Skeletal muscle tissue (tissue), 4 donors: ENCODE measurements around the gene OPTN. TPM values are rescaled to one million over a fixed set of nuclear protein-coding genes. Genes with fewer than 3 reads are reported as not detected.
A peak's percentile ranks its signal among the peaks of the same experiment; 100 is the strongest.
"Not testable (repeated sequence)": the region's sequence is repeated elsewhere in the genome, so short reads cannot be mapped to it uniquely, and the experiment has no call there.

ENCODE experiments used
- H3K27ac ChIP-seq: one replicate; pipeline ENCODE4 v1.7.0; 2013; ENCODE audit warnings: mild to moderate bottlenecking, low read depth, low read length, inconsistent platforms
- H3K27me3 ChIP-seq, 3 donors: one replicate each; pipeline ENCODE4 v1.7.0; 2013; ENCODE audit warnings: low read length in 3 of 3; ENCODE audit not compliant: control insufficient read depth in 3 of 3, insufficient read depth in 3 of 3
- H3K36me3 ChIP-seq, 3 donors: one replicate each; pipeline ENCODE4 v1.7.0; 2013; ENCODE audit warnings: low read length in 3 of 3; ENCODE audit not compliant: control insufficient read depth in 3 of 3, insufficient read depth in 3 of 3
- H3K4me1 ChIP-seq, 3 donors: one replicate each; pipeline ENCODE4 v1.7.0; 2013; ENCODE audit warnings: low read length in 3 of 3, mild to moderate bottlenecking in 3 of 3; ENCODE audit not compliant: control insufficient read depth in 3 of 3, insufficient read depth in 3 of 3
- H3K4me3 ChIP-seq, 3 donors: one replicate each; pipeline ENCODE4 v1.7.0; 2013; ENCODE audit warnings: low read length in 3 of 3
- H3K9ac ChIP-seq, 3 donors: one replicate each; pipeline ENCODE4 v1.7.0; 2013; ENCODE audit warnings: low read length in 3 of 3, mild to moderate bottlenecking in 3 of 3, moderate library complexity in 2 of 3, low read depth in 1 of 3
- H3K9me3 ChIP-seq, 3 donors: one replicate each; pipeline ENCODE4 v1.7.0; 2013; ENCODE audit warnings: low read length in 3 of 3; ENCODE audit not compliant: control insufficient read depth in 3 of 3
- total RNA-seq: library from RNA; depleted of rRNA; stranded (reverse); fragments of >200 nt; gene quantifications from one replicate; pipeline ENCODE4 v1.2.3, GENCODE V29; 2014
- donor health status: Osteomylitis.

Gene OPTN
- total RNA-seq, 1 donor from 2014 or later: 13.0 TPM

DNA sequence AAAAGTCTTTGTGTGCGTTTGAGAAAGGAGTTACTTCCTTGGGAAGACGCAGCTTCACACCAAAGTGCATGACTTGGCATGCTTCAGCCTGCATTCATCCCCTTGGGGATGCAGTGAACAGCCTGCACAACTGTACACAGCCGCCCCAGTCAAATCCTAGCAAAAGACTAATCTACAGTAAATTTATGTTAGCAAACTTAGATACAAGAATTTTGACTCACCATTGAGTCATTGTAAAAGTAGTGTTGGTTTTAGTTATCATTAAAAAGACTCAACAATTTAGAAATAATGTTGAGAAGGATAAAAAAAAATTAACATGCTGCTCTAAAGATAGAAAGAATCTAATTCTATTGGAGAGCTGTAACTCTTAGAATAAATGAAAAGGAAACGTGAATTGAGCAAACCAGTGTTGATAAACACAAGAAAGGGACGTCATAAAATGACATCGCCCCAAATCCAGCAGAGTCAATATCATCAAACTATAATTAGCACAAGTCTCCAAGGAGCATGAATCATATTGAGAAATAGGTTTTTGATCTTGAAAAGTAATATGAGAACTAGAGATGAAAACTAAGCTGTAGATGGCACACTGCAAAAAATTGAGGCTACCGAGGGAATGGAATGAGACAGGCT is 11.9 kb upstream of the OPTN start:
- Histone ChIP-seq H3K27me3 (no peaks in the 10 kb centered on the region), H3K4me1 (peaks cover 0 to 8% (median 0%) of the 10 kb centered on the region in 3 donors), H3K4me3 (no peak overlapping the region), H3K27ac (no peak overlapping the region), H3K9ac (no peak overlapping the region), H3K9me3 (peaks cover 0 to 2% (median 0%) of the 10 kb centered on the region in 3 donors), H3K36me3 (no peaks in the 10 kb centered on the region)

DNA sequence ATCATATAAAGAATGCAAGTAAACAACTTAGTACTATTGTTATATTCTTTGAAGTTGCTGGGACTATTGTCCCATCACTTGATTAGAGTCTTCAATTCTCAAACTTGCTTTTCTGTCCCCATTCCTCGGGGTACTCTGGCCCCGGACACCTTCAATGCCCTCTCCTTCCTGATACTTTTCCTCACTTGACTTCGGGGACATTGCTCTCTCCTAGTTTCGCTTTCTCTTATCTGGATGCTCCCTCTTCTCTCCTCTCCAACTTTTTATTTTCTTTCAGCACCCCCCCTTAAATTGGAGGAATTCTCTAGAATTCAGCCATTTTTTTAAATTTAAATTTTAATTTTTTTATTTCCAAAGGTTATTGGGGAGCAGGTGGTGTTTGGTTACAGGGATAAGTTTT is 10.6 kb upstream of the OPTN start:
- H3K27me3 ChIP-seq: no peaks in the 10 kb centered on the region
- H3K36me3 ChIP-seq: no peaks in the 10 kb centered on the region
- H3K9me3 ChIP-seq: peaks cover 0 to 2% (median 0%) of the 10 kb centered on the region in 3 donors
- H3K4me1 ChIP-seq: peaks cover 0 to 8% (median 0%) of the 10 kb centered on the region in 3 donors
- no peak overlapping the region for H3K4me3 ChIP-seq
- no peak overlapping the region for H3K27ac ChIP-seq
- H3K9ac ChIP-seq: no peak overlapping the region

DNA sequence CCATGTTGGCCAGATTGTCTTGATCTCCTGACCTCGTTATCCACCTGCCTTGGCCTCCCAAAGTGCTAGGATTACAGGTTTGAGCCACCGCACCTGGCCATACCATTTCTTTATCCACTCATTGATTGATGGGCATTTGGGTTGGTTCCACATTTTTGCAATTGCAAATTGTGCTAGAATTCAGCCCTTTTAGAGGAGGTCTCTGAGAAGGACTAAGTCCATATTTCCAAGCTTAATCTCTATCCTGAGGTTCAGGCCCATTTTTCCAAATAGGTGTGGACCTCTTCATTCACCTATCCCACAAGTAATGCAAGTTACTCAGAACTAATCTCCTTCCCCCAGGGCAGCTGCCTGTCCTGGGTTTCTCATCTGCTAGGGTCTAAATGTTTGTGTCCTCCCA is 9.7 kb upstream of the OPTN start:
- Histone ChIP-seq H3K9me3 (no peaks in the 10 kb centered on the region), H3K36me3 (no peaks in the 10 kb centered on the region), H3K4me1 (peaks cover 0 to 8% (median 0%) of the 10 kb centered on the region in 3 donors), H3K27ac (no peak overlapping the region), H3K4me3 (no peak overlapping the region), H3K9ac (no peak overlapping the region), H3K27me3 (no peaks in the 10 kb centered on the region)

DNA sequence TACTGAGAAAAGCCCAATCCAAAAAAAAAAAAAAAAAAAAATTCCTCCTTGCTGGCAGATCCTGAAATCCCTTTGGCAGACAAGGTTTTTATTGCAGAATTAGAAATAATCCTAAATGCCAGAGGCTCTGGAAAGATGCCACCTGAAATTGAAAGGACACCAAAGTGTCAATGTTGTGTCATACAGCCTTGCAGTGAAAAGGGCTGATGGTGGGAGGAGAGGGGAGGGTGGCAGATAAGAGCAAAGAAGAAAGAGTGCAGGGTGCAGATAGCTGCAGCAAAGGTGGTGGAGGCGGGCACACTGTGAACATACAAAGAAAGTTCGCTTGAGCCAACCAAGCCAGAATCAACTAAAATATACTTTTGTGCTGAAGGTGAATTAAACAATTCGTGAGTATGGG is 8.2 kb upstream of the OPTN start:
- Histone ChIP-seq H3K9ac (no peak overlapping the region), H3K9me3 (no peaks in the 10 kb centered on the region), H3K36me3 (no peaks in the 10 kb centered on the region), H3K4me1 (peaks cover 0 to 8% (median 0%) of the 10 kb centered on the region in 3 donors), H3K27ac (no peak overlapping the region), H3K4me3 (no peak overlapping the region), H3K27me3 (no peaks in the 10 kb centered on the region)

DNA sequence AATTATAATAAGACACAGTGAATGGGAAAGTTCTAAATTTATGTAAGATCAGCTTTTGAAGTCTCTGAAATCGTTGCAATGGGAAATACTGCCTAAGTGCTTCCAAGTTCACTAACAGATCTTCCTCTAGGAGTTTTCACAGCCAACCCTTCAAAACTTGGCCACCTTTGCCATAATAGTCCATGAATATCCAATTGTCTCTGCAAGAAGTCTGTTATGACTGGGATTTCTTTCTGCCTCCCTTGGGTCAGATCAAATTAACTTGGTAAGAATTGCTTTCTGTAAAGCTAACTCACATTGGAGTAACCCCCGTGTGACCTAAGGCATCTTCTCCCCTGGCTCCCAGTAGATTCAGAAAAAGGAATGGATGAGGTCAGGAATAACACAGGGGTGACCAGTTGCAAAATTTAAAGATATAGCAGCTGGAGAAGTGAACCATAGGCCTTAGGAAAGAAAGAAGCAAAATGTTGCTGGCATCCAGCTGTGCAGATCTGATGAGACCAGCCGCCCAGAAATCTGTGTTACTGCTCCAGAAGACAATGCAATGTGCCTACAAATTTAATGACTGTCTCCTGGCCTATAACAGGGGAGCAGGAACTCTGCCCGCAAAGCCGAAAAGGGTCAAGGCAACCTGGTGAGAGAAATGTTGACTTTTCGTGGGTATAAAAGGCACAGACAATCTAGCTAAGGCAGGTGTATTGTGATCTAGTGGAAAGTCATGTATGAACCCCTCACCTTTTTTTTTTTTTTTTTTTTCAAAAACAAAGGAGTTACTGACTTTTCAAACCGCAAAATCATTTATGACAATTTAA is 7.5 kb upstream of the OPTN start:
- Histone ChIP-seq H3K27ac (no peak overlapping the region), H3K4me3 (no peak overlapping the region), H3K9ac (no peak overlapping the region), H3K36me3 (no peaks in the 10 kb centered on the region), H3K27me3 (no peaks in the 10 kb centered on the region), H3K9me3 (no peaks in the 10 kb centered on the region), H3K4me1 (peaks cover 0 to 8% (median 0%) of the 10 kb centered on the region in 3 donors)

DNA sequence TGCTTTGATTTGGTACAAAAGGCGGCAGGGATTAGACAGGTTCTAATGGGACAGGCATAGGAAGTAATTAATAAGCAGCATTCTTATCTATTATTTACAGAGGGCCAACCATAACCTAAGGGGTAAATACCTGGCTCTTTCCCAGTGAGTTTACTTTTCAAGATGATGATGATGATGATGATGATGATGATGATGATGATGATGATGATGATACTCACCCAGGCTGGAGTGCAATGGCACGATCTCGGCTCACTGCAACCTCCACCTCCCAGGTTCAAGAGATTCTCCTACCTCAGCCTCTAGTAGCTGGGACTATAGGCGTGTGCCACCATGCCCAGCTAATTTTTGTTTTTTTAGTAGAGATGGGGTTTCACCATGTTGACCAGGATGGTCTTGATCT is 5.9 kb upstream of the OPTN start:
- H3K27ac ChIP-seq, H3K4me1 ChIP-seq, H3K36me3 ChIP-seq, H3K4me3 ChIP-seq, H3K9me3 ChIP-seq, H3K27me3 ChIP-seq, H3K9ac ChIP-seq: not testable (repeated sequence)

DNA sequence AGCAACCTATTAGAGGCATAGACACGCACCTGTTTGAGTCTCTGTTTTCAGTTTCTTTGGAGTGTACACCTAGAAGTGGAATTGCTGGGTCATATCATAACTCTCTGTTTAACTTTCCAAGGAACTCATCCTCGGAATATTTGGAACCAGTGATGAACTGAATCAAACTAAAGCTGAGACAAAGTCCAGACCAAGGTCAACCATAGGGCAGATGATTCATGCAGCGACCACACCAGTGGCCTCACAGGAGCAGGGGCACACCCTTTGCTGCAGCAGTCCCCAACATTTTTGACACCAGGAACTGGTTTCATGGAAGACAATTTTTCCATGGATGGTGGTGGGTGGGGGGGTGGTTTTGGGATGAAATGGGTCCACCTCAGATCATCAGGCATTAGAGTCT is 4.9 kb upstream of the OPTN start:
- H3K4me1 ChIP-seq: peaks cover 4 to 8% (median 8%) of the 10 kb centered on the region in 3 donors
- H3K9ac ChIP-seq: no peak overlapping the region
- H3K36me3 ChIP-seq: no peaks in the 10 kb centered on the region
- no peaks in the 10 kb centered on the region for H3K27me3 ChIP-seq
- H3K27ac ChIP-seq: no peak overlapping the region
- no peaks in the 10 kb centered on the region for H3K9me3 ChIP-seq
- H3K4me3 ChIP-seq: no peak overlapping the region

DNA sequence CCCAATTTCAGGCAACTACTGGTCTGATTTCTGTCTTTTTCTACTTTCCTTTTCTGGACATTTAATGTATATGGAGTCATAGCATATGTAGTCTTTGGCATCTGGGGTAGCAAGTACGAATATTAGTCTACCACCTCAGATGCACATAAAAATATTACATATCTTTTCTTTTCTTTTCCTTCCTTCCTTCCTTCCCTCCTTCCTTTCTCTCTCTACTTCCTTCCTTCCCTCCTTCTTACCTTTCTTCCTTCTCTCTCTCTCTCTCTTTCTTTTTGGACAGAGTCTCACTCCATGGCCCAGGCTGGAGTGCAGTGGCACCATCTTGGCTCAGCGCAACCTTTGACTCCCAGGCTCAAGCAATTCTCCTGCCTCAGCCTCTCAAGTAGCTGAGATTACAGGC is 4.0 kb upstream of the OPTN start:
- Histone ChIP-seq H3K27ac (no peak overlapping the region), H3K27me3 (no peaks in the 10 kb centered on the region), H3K4me3 (no peak overlapping the region), H3K4me1 (peaks cover 4 to 8% (median 8%) of the 10 kb centered on the region in 3 donors), H3K9ac (no peak overlapping the region), H3K9me3 (no peaks in the 10 kb centered on the region), H3K36me3 (no peaks in the 10 kb centered on the region)

DNA sequence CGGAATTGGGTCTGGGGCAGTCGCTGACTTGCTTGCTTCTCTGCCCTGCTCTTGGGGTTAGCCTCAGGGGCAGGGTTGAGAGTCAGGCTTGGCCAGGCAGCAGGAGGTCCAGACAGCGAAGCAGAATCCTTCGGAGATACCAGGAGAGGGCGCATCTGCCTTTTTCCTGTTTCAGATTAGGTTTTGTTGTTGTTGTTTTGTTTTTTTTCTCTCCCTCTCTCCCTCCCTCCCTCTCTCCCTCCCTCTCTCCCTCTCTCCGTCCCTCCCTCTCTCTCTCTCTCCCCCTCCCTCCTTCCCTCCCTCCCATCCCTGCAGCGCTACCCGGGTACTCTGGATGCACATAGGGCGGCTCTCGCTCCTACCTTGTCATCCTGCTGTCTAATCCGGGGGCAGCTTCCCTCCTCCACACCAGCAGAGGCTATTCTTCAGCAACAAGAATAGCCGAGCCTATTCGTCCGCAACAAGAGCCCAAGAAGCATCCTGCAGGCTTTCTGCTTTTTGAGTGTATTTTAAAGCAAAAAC is 758 bp upstream of the OPTN start:
- Histone ChIP-seq H3K36me3 (no peaks in the 10 kb centered on the region), H3K4me3 (peak overlapping the region; percentile 81 to 87 (median 84)), H3K4me1 (peaks cover 18 to 30% (median 28%) of the 10 kb centered on the region in 3 donors), H3K27me3 (no peaks in the 10 kb centered on the region), H3K9ac (peak overlapping the region; percentile 57 to 81 (median 66)), H3K9me3 (no peaks in the 10 kb centered on the region), H3K27ac (peak overlapping the region; percentile 97)
